Measurements from ENCODE around the gene CPLX1. TPM values are rescaled to one million over a fixed set of nuclear protein-coding genes. Genes with fewer than 3 reads are reported as not detected.
A peak's percentile ranks its signal among the peaks of the same experiment; 100 is the strongest.

The CPLX1 gene
- total RNA-seq, 1 experiment from 2014 or later: 2.7 TPM

DNA sequence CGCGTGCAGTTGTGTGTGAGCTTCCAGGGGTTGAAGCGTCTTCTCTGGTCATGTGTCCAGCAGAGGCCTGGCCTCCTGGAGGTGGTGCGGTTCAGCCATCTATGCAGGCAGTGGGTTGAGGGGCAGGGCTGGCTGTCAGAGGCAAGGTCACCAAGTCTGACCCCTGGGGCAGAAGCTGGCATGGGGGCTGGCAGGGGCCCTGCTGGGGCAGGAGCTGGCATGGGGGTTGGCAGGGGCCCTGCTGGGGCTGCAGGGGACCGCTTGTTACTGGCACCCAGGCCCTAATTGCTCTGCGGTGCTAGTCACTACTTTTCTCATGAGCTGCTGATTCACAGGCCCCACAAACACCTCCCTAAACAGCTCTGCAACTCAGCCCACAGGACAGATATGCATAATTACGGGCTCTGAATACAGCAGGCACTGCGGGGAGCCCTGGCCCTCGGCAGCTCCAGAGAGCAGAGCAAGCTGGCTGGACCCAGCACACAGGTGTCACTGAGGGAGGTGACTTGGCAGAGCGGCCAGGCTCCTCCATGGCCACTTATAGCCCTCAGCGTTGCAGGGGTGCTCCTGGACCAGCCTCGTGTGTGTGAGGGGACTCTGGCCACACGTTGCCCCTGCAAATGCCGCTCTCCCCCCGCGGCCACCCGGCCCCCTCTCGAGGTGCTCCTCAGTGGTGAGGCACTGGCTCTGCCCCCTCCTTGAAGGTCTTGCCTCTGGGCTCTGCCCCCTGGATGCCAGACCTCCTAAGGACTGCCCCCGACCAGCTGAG is 32.7 kb downstream of the CPLX1 start:
- intact Hi-C loops (cut with micrococcal nuclease): no loop called here
- no peaks in the 10 kb centered on the region for H3K36me3 Mint-ChIP-seq (ENCODE audit: insufficient read depth, unreplicated experiment)
- H3K27ac Mint-ChIP-seq (ENCODE audit: low read depth, unreplicated experiment): no peak overlapping the region
- POLR2A ChIA-PET: interaction anchor here (1.2 to 1.5 kb wide), 2 partner anchors 12 to 30 kb away, joined by 3 to 5 read pairs; no protein-coding TSS in a partner anchor
- H3K9me3 Mint-ChIP-seq (ENCODE audit: unreplicated experiment): no peaks in the 10 kb centered on the region
- no peaks in the 10 kb centered on the region for H3K27me3 Mint-ChIP-seq (ENCODE audit: insufficient read depth, unreplicated experiment)
- CTCF ChIA-PET: no interaction called here
- H3K4me1 Mint-ChIP-seq (ENCODE audit: insufficient read depth, unreplicated experiment): no peaks in the 10 kb centered on the region
- no TSS peak for BruUV-seq (replicated peaks)
- TF ChIP-seq, protein P1, sequence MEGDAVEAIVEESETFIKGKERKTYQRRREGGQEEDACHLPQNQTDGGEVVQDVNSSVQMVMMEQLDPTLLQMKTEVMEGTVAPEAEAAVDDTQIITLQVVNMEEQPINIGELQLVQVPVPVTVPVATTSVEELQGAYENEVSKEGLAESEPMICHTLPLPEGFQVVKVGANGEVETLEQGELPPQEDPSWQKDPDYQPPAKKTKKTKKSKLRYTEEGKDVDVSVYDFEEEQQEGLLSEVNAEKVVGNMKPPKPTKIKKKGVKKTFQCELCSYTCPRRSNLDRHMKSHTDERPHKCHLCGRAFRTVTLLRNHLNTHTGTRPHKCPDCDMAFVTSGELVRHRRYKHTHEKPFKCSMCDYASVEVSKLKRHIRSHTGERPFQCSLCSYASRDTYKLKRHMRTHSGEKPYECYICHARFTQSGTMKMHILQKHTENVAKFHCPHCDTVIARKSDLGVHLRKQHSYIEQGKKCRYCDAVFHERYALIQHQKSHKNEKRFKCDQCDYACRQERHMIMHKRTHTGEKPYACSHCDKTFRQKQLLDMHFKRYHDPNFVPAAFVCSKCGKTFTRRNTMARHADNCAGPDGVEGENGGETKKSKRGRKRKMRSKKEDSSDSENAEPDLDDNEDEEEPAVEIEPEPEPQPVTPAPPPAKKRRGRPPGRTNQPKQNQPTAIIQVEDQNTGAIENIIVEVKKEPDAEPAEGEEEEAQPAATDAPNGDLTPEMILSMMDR (IDR thresholded peaks at IDR 0.05; ENCODE audit: unreplicated experiment): no peak
- DNase-seq (ENCODE audit: unreplicated experiment): no peak
- peak overlapping the region; percentile 21 for H3K4me3 Mint-ChIP-seq (ENCODE audit: unreplicated experiment)

DNA sequence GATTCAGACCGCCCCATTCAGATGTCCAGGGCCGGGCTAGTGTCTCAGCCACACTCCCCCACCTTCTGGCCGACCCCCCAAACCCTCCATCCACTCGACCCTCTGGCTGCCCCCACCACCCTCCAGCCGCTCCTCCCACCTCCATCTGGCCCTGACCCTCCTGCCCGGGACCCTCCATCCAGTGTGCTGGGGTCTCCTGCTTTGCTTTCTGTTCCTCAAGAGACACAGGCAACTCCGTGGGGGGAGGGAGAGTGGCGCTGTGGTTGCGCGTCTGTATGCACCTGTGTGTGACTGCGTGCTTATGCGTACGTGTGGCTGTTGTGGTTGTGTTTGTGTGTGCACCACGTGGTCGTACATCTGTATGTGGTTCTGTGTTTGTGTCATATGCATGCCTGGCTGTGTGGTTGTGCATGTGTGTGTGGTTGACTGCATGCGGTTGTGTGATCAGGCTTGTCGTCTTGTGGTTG is 33.3 kb downstream of the CPLX1 start:
- intact Hi-C loops (cut with micrococcal nuclease): no loop called here
- TF ChIP-seq, protein P1 (IDR thresholded peaks at IDR 0.05; ENCODE audit: unreplicated experiment): no peak
- POLR2A ChIA-PET: interaction anchor here (1.5 kb wide), 1 partner anchor 11 kb away, joined by 5 read pairs; no protein-coding TSS in a partner anchor
- H3K27ac Mint-ChIP-seq (ENCODE audit: low read depth, unreplicated experiment): no peak overlapping the region
- no TSS peak for BruUV-seq (replicated peaks)
- H3K36me3 Mint-ChIP-seq (ENCODE audit: insufficient read depth, unreplicated experiment): no peaks in the 10 kb centered on the region
- no peak for DNase-seq (ENCODE audit: unreplicated experiment)
- H3K9me3 Mint-ChIP-seq (ENCODE audit: unreplicated experiment): no peaks in the 10 kb centered on the region
- CTCF ChIA-PET: no interaction called here
- H3K4me3 Mint-ChIP-seq (ENCODE audit: unreplicated experiment): peak overlapping the region; percentile 21
- H3K4me1 Mint-ChIP-seq (ENCODE audit: insufficient read depth, unreplicated experiment): no peaks in the 10 kb centered on the region
- no peaks in the 10 kb centered on the region for H3K27me3 Mint-ChIP-seq (ENCODE audit: insufficient read depth, unreplicated experiment)

DNA sequence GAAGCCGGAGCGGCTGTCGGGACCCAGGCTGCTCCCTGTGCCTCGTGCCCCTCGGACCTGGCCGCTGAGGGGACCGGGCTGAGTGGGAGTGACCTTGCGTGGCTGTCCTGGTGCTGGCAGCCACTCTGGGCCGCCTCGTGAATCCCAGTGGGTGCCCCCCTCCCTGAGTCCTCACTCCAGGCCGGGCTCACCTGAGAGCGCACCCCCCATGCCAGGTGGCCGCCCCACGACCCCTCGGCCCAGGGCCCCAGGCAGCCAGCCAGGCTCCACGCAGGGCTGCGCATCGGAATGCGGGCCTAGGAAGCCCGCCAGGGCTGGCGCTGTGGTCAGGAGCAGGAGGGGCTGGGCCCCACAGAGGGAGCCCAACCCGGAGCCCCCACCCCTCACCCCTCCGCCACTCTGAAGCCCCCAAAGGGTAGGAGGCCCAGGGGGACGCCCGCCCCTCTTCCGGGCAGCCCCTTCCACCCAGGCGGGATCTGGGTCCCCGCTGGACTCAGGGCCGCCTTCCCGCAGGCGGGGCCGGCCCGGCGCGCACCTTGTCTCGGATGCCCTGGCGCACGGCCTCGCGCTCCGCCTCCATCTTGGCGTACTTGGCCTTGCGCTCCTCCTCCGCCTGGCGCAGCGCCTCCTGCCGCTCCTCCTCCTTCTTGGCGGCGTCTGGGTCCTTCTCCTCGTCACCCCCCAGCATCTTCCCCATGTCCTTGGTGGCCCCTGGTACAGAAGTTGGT is 33.9 kb downstream of the CPLX1 start:
- Mint-ChIP-seq H3K9me3 (ENCODE audit: unreplicated experiment) (no peaks in the 10 kb centered on the region), H3K27ac (ENCODE audit: low read depth, unreplicated experiment) (no peak overlapping the region), H3K27me3 (ENCODE audit: insufficient read depth, unreplicated experiment) (no peaks in the 10 kb centered on the region), H3K4me3 (ENCODE audit: unreplicated experiment) (peak overlapping the region; percentile 21), H3K36me3 (ENCODE audit: insufficient read depth, unreplicated experiment) (no peaks in the 10 kb centered on the region), H3K4me1 (ENCODE audit: insufficient read depth, unreplicated experiment) (no peaks in the 10 kb centered on the region)
- ChIA-PET CTCF (no interaction called here), POLR2A (no interaction called here)
- BruUV-seq (replicated peaks): no TSS peak
- DNase-seq (ENCODE audit: unreplicated experiment): no peak
- intact Hi-C loops (cut with micrococcal nuclease): no loop called here
- TF ChIP-seq, protein P1 (IDR thresholded peaks at IDR 0.05; ENCODE audit: unreplicated experiment): no peak

DNA sequence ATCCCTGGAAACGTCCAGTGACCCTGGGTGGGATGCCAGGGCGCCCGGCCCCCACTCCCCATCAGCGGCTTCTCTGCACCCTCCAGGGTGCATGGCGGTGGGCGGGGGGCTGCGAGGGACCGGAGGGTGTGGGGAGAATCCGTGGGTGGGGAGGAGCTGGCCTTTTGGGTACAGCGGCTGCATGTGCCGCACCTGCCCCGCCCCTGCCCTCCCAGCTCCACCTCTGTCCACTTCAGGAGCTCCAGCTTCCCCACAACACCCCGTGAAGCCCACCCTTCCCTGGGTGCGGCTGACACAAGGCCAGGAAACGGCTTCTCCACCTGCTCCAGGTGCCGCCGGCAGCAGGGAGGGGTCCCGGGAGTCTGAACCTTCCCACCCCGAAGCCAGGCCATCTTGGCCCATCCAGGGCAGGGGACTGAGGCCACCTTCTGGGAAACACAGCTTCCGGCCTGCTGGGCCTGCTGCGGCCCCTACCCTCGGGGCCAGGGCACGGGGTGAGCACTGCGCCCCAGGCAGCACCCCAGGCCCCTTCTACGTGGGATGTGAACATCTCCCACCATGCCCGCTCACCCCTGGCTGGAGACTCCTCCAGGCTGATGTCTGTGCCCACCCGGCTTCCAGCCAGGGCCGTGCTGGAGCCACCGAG is 34.6 kb downstream of the CPLX1 start:
- TF ChIP-seq, protein P1 (IDR thresholded peaks at IDR 0.05; ENCODE audit: unreplicated experiment): no peak
- no peaks in the 10 kb centered on the region for H3K27me3 Mint-ChIP-seq (ENCODE audit: insufficient read depth, unreplicated experiment)
- no peak for DNase-seq (ENCODE audit: unreplicated experiment)
- intact Hi-C loops (cut with micrococcal nuclease): no loop called here
- ChIA-PET POLR2A (no interaction called here), CTCF (no interaction called here)
- no peak overlapping the region for H3K4me3 Mint-ChIP-seq (ENCODE audit: unreplicated experiment)
- no peak overlapping the region for H3K27ac Mint-ChIP-seq (ENCODE audit: low read depth, unreplicated experiment)
- H3K36me3 Mint-ChIP-seq (ENCODE audit: insufficient read depth, unreplicated experiment): no peaks in the 10 kb centered on the region
- no peaks in the 10 kb centered on the region for H3K4me1 Mint-ChIP-seq (ENCODE audit: insufficient read depth, unreplicated experiment)
- H3K9me3 Mint-ChIP-seq (ENCODE audit: unreplicated experiment): no peaks in the 10 kb centered on the region
- BruUV-seq (replicated peaks): no TSS peak

All from MCF 10A (cell line).